HG03469 (cell line): Measurements from ENCODE around the gene SLC25A30.
"Not testable (repeated sequence)": the region's sequence is repeated elsewhere in the genome, so short reads cannot be mapped to it uniquely, and the experiment has no call there.

Experiments
- ATAC-seq: cut with Tn5 transposase; IDR thresholded peaks from one replicate; pipeline ENCODE4 v1.9.1; 2021; ENCODE audit warnings: mild to moderate bottlenecking, moderate library complexity, moderate number of reproducible peaks; ENCODE audit not compliant: unreplicated experiment

Gene SLC25A30

DNA sequence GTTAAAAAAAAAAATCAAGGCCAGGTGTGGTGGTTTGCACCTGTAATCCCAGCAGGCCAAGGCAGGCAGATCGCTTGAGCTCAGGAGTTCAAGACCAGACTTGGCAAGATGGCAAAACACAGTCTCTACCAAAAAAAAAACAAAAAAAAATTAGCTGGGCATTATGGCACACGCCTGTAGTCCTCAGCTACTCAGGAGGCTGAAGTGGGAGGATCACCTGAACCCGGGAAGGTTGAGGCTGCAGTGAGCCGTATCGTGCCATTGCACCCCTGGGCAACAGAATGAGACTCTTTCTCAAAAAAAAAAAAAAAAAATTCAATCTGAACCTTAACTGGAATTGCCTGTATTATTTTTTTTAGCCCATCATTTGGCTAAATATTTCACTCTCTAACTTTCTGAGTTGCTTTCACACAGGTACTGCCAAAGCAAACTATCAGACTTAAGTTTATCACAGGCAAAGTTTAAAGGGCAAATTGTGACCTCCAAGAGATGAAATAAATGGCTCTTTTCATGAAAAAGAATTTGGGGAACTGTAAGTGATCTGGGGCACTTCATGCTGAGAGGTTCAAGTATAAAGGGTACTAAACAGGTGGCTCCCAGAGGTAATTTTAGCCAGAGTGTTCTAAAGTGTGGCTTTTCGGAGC, 14.7 kb upstream of the SLC25A30 start:
- ATAC-seq = no peak

DNA sequence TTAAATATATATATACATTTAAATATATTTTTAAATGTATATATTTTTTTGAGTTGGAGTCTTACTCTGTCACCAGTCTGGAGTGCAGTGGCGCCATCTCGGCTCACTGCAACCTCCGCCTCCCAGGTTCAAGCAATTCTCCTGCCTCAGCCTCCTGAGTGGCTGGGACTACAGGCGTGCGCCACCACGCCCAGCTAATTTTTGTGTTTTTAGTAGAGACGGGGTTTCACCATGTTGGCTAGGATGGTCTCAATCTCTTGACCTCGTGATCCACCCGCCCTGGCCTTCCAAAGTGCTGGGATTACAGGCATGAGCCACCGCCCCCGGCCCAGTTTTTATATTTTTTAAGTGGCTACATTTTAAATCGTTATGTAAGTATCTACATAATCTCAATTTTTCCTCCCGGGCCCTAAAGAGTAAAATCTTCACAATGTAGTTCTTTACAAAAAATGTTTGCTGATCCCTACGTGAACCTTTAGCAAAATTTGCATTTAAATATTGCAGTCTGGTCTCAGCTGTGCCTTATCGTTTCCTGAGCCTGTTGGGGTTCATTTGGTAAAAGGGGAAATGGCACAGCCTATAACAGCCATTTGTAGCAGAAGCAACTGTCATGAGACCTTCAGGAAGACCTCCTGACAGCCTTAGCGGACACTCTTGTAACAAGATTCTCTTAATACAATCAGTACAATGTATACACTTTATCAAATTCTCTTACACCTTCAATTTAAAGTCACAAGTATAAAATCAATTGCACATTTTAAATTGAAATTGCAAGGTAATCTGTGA, 8.1 kb upstream of the SLC25A30 start:
- not testable (repeated sequence) for ATAC-seq

GRCh38 chr13:45422731-45423292, 4.6 kb upstream of the SLC25A30 start:
- ATAC-seq = no peak

- ATAC-seq = no peak
Measured at GRCh38 chr13:45419945-45420344, 1.8 kb upstream of the SLC25A30 start.

- ATAC-seq = not testable (repeated sequence)
Measured at GRCh38 chr13:45419389-45419788, 1.2 kb upstream of the SLC25A30 start.

DNA sequence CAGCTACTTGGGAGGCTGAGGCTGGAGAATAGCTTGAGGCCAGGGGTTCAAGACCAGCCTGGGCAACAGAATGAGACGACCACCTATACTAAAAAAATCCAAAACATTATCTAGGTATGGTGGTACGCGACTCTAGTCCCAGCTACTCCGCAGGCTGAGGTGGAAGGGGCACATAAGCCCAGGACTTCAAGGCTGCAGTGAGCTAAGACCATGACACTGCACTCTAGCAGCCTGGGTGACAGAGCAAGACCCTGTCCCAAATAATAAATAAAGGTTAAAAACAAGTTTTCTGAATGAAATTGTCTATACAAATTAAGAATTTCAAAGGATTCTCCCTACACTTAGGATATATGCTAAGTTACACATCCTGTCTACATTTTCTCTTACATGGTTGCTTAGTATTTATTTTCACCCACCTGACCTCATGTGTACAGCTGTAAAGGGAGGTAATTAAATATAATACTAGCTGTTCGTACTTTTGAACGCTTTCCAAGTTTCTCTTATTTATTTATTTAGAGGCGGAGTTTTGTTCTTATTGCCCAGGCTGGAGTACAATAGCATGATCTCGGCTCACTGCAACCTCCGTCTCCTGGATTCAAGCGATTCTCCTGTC, 1.6 kb downstream of the SLC25A30 start:
- ATAC-seq = no peak

DNA sequence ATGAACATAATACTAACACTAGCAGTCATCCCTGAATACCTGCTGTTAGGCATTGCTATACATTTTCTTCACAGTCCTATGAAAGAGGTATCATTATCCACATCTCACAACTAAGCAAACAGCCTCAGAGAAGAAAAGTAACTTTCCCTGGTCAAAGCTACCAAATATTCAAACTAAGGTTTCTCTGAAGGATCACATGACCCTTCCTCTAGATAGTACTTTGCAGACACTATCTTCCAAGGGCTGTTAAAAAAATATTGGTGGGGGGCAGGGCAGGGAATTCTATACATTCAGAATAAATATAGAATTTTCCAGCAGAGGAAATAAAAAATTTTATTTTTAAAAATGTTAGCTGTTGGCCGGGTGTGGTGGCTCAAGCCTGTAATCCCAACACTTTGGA, 3.1 kb downstream of the SLC25A30 start:
- ATAC-seq = no peak

GRCh38 chr13:45413826-45414307, 4.3 kb downstream of the SLC25A30 start:
- ATAC-seq = no peak

GRCh38 chr13:45412274-45413049, 5.7 kb downstream of the SLC25A30 start:
- ATAC-seq = no peak

DNA sequence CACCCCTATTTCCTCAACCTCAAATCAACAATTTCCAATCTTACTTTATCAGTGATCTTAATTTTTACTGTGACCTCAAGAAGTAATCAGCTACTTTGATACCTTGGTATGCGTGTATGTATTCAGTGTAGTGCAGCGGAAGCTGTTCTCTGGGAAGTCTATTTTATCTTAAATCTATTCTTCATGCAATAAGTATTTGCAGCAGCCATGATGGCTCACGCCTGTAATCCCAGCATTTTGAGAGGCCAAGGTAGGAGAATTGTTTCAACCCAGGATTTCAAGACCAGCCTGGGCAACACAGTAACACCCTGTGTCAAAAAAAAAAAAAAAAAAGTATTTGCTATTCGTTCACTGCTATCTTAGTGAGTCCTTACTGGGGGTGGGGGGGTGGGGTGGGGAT, 6.5 kb downstream of the SLC25A30 start:
- ATAC-seq = no peak

DNA sequence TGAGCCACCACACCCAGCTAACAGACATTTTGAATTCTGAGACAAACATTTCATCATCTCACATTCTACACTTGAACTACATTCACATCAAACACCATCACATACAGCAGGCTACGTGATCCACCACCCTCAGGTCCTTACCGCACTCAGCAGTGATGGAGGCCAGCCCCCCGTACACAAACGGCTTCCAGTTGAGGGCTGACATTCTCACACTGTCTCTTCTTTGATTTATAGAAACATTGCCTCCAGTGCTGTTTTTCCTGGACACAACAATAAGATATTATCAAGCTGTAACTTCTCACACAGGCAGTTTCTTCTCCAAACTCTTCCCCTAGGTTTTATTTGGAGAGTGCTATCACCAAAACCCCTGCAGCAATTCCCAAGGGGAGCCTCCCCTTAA, 7.0 kb downstream of the SLC25A30 start:
- no peak for ATAC-seq

DNA sequence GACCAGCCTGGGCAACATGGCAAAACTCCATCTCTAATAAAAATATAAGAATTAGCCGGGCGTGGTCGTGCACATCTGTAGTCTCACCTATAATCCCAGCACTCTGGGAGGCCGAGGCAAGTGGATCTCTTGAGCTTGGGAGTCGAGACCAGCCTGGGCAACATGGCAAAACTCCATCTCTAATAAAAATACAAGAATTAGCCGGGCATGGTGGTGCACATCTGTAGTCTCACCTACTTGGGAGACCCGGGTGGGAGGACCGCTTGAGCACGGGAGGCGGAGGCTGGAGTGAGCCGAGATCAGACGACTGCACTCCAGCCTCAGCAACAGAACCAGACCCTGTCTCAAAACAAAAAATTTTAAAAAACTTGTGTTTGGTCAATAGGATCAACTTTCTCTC, 7.7 kb downstream of the SLC25A30 start:
- no peak for ATAC-seq

GRCh38 chr13:45410001-45410400, 8.2 kb downstream of the SLC25A30 start:
- ATAC-seq = no peak

DNA sequence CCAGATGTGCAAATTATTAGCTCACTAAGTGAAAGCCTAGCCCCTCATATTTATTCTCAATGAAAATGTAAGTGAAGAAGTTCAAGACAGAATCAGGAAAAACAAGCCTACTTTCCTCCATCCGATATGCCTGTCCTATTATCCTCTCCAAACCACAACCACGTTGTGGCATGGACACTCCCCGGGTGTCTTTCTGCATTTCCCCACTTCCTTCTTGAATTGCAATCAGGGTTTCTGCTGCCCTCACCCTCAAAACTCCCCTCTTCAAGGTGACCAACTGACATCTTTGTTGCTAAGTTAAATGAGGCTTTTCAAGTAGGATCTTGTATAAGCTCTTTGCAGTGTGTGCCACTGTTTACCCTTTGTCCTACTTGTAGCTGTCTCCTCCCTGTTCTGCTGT, 11.8 kb downstream of the SLC25A30 start:
- ATAC-seq = no peak

GRCh38 chr13:45403081-45403480, 15.1 kb downstream of the SLC25A30 start:
- no peak for ATAC-seq

- no peak for ATAC-seq
Measured at GRCh38 chr13:45402641-45403040, 15.5 kb downstream of the SLC25A30 start.

DNA sequence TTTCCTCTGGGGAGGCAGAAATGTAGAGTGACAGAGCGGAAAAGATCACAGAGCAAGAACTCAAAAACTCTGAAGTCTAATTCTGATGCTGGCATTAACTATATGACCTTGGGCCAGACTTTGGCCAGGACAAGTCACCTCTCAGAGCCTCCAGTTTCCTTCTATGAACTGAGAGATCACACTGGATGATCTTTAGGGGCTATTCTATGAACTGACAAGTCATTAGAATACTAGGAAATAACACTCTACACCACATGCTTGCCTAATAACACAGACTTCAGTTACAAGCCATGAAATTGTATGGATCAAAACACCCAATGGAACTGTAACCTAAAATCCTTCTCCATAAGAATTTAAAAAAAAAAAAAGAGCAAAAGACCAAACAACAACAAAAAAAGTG, 16.9 kb downstream of the SLC25A30 start:
- ATAC-seq = no peak

- no peak for ATAC-seq
Measured at GRCh38 chr13:45398877-45399276, 19.3 kb downstream of the SLC25A30 start.

DNA sequence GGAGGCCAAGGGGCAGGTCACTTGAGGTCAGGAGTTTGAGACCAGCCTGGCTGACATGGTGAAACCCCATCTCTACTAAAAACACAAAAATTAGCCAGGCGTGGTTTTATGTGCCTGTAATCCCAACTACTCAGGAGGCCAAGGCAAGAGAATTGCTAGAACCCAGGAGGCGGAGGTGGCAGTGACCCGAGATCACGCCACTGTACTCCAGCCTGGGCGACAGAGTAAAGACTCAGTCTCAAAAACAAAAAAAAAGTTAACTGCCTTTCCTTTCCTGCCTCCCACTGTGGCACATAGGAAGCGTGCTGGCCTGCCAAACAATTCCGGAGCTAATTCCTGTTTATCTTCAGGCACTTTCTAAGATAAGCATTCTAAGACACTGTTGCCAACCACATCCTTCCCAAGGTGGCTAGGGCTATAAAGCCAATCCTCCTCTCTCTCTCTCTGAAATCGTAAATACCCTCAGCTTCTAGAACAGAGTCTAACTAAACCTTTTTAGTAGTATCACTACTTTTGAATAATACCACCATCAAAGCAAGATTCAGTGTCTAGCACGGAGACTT, 21.6 kb downstream of the SLC25A30 start:
- ATAC-seq = no peak

DNA sequence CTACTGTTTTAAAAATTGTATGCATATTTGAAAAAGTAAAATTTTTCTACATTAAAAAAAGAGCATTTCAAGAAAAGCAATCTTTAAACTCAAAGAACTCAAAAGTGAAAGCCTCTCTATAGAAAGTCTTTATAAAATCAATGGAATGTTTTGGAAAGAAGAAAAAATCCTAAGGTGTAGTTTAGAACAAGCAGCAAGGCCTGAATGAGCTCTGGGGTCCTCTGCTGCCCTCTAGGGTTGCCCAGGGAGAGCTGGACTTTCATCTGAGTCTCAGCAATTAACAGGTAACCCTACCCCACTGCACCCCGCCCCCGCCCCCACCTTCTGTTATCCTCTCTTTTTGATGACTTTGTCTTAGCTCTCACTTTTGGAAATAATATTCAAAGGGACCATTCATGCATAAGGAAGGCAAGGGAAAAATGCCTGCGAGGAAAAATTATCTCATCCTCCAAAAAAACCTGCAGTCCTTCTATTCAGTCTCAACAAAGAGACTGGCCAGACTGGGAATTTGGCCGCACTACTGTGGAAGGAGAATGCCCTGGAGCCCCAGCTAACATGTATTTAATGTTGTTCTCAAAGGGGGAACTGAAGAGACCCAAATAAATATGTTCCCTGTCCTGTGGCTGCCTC, 24.1 kb downstream of the SLC25A30 start:
- ATAC-seq = no peak
